ENCODE measurements around the gene ERO1A.

ERO1A gene

DNA sequence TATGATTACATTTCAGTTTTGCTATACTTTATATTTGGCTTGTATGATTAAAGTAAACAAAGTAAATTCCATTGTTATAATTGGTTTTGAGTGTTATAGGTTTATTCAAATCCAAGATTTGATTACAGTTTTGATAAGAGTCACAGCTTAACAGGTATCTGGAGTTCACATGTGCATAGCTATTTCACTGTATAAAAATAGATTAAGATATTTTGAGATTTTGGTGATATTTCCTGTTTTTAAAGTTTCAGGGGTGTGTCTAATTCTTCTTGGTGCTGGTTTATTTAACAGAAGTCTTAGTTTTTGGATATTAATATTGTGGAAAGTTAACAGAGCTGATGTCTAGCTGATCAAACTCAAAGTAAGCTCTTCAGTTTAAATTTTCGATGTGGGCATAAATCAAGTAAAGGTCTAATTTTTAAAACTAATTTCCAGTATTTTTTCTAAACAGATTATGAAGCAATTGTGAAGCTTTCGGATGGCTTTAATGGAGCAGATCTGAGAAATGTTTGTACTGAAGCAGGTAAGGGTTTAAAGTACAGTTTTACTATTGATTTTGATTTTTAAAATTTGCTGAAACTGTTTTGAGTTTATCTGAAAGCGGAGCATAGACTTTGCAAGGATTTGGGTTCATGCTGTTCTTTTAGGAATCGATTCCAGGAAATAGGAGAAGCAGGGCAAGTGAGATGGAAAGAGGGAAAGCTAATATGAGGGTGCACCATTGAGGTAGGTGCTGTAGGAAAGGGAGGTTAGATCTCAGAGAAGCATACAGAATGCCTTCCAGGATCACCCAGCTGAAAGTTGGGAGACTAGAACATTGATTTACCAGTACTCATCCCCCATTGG, 28.4 kb upstream of the ERO1A start:
- H3K4me3 ChIP-seq (ENCODE audit: low read depth, low read length): no peak overlapping the region
- DNase-seq (ENCODE audit: low read depth, low spot score): no peak
- POLR2A ChIA-PET: interaction anchor here (0.5 kb wide), 1 partner anchor 9 kb away, joined by 3 read pairs; no protein-coding TSS in a partner anchor
- no peak for TF ChIP-seq CTCF (IDR thresholded peaks at IDR 0.05; ENCODE audit: insufficient read depth, low read length, missing control alignments)
- CTCF ChIA-PET: interaction anchor here (1.1 kb wide), 1 partner anchor 8 kb away, joined by 3 read pairs; no protein-coding TSS in a partner anchor

- POLR2A ChIA-PET: interaction anchor here (0.9 kb wide), 1 partner anchor 26 kb away, joined by 3 read pairs; no protein-coding TSS in a partner anchor
- CTCF ChIA-PET: interaction anchor here (0.8 to 1.6 kb wide), 2 partner anchors 8 to 13 kb away, joined by 3 read pairs; partner anchors contain the start of gene STYX
Measured at GRCh38 chr14:52716155-52716554, 20.8 kb upstream of the ERO1A start.

GRCh38 chr14:52711666-52712065, 16.3 kb upstream of the ERO1A start:
- H3K4me3 ChIP-seq (ENCODE audit: low read depth, low read length): no peak overlapping the region
- no peak for TF ChIP-seq CTCF (IDR thresholded peaks at IDR 0.05; ENCODE audit: insufficient read depth, low read length, missing control alignments)
- no peak for DNase-seq (ENCODE audit: low read depth, low spot score)
- POLR2A ChIA-PET: no interaction called here
- CTCF ChIA-PET: interaction anchor here (0.7 kb wide), 1 partner anchor 17 kb away, joined by 3 read pairs; no protein-coding TSS in a partner anchor

More at GRCh38 chr14:52716155-52716554, 20.8 kb upstream of the ERO1A start:
- TF ChIP-seq CTCF (IDR thresholded peaks at IDR 0.05; ENCODE audit: insufficient read depth, low read length, missing control alignments): no peak
- H3K4me3 ChIP-seq (ENCODE audit: low read depth, low read length): no peak overlapping the region
- DNase-seq (ENCODE audit: low read depth, low spot score): no peak

- ChIA-PET POLR2A (interaction anchor here (0.7 kb wide), 1 partner anchor 11 kb away, joined by 3 read pairs; no protein-coding TSS in a partner anchor), CTCF (no interaction called here)
- no peak for TF ChIP-seq CTCF (IDR thresholded peaks at IDR 0.05; ENCODE audit: insufficient read depth, low read length, missing control alignments)
- peak within 1 kb of the TSS; percentile 87 for H3K4me3 ChIP-seq (ENCODE audit: low read depth, low read length)
- no peak for DNase-seq (ENCODE audit: low read depth, low spot score)
Measured at GRCh38 chr14:52706724-52707706, 11.7 kb upstream of the ERO1A start, which contains the start of gene PSMC6. TSS of gene PSMC6 (plus strand) at chr14:52707200. CDS start at chr14:52707220, 20 bp downstream.

- DNase-seq (ENCODE audit: low read depth, low spot score): no peak
- CTCF ChIA-PET: no interaction called here
- POLR2A ChIA-PET: no interaction called here
- H3K4me3 ChIP-seq (ENCODE audit: low read depth, low read length): peak overlapping the region; percentile 87
- no peak for TF ChIP-seq CTCF (IDR thresholded peaks at IDR 0.05; ENCODE audit: insufficient read depth, low read length, missing control alignments)
Measured at GRCh38 chr14:52706286-52706685, 10.9 kb upstream of the ERO1A start.
